Measurements from ENCODE around the gene VPREB3. TPM values are rescaled to one million over a fixed set of nuclear protein-coding genes. Genes with fewer than 3 reads are reported as not detected.

Gene VPREB3
- total and polyA plus RNA-seq, 10 of the 15 experiments (the other 5 are each of a cell fraction or from before 2014, with no cell fraction given), result 0.75 to 79.5 (median 23.8) TPM

GRCh38 chr22:23720855-23721254 lies 33.4 kb downstream of the VPREB3 start:
- BruUV-seq (replicated peaks), result no TSS peak
- H3K4me2 ChIP-seq (ENCODE audit: control insufficient read depth, insufficient read depth), result no peak overlapping the region
- FAIRE-seq (no peak), DNase-seq (ENCODE audit: low read depth, low spot score) (no peak), ATAC-seq (no peak)
- RAD21 ChIA-PET (ENCODE audit: unreplicated experiment), result no interaction called here
- H3K27me3 ChIP-seq (replicated peaks in 1 of 2; ENCODE audit: control insufficient read depth in 2 of 2, insufficient read depth in 2 of 2, low read length in 1 of 2), result no peaks in the 10 kb centered on the region
- intact Hi-C loops (cut with micrococcal nuclease; ENCODE audit: unreplicated experiment), result no loop called here
- no peaks in the 10 kb centered on the region for H4K20me1 ChIP-seq (ENCODE audit: control insufficient read depth, insufficient read depth)
- CTCF ChIA-PET, result no interaction called here
- no peaks in the 10 kb centered on the region for H3K9me3 ChIP-seq (replicated peaks; ENCODE audit: control insufficient read depth, insufficient read depth, low read length)
- no peak overlapping the region for H3K27ac ChIP-seq (ENCODE audit: control insufficient read depth, insufficient read depth)
- no peaks in the 10 kb centered on the region for H3K36me3 ChIP-seq (ENCODE audit: control insufficient read depth in 2 of 2, insufficient read depth in 2 of 2, low read length in 1 of 2)
- no peak overlapping the region for H3K9ac ChIP-seq (ENCODE audit: control insufficient read depth, insufficient read depth, low read length)
- no peak overlapping the region for H2AFZ ChIP-seq (ENCODE audit: control insufficient read depth, low read depth, low read length)
- in situ Hi-C loops (cut with MboI), result no loop called here
- POLR2A ChIA-PET, result interaction anchor here (0.6 kb wide), 1 partner anchor 144 kb away, joined by 3 read pairs; no protein-coding TSS in a partner anchor
- TF ChIP-seq IRF4 (IDR thresholded peaks at IDR 0.05; ENCODE audit: low read depth, low read length) (no peak), STAT1 (conservative IDR thresholded peaks at IDR 0.05) (no peak), HDAC6 (IDR thresholded peaks at IDR 0.05; ENCODE audit: unreplicated experiment) (no peak), NR2F1 (conservative IDR thresholded peaks at IDR 0.05) (no peak), EP300 (IDR thresholded peaks at IDR 0.05; ENCODE audit: borderline replicate concordance in 1 of 2, control insufficient read depth in 1 of 2, low read depth in 2 of 2, low read length in 2 of 2) (no peak), PKNOX1 (IDR thresholded peaks at IDR 0.05) (no peak), NFXL1 (IDR thresholded peaks at IDR 0.05; ENCODE audit: borderline replicate concordance) (no peak)
- no peak overlapping the region for H3K4me3 ChIP-seq
- WGBS (ENCODE audit: insufficient coverage, insufficient replicate concordance, low lambda C conversion rate, missing lambda C conversion rate), result 72% methylated on average over 6 of the region's 6 CpGs
- H3K4me1 ChIP-seq (ENCODE audit: control insufficient read depth, insufficient read depth, low read length), result peaks cover 7% of the 10 kb centered on the region
- peaks cover 12% of the 10 kb centered on the region for H3K79me2 ChIP-seq (ENCODE audit: control insufficient read depth, insufficient read depth, low read length)
- SMC1A ChIA-PET (ENCODE audit: uncharacterized antibody, unreplicated experiment), result interaction anchor here (1.2 kb wide), 1 partner anchor 15 kb away, joined by 3 read pairs; no protein-coding TSS in a partner anchor

Measured in GM12878 (cell line).